Neural progenitor cell (in vitro differentiated cells): ENCODE results near the gene TRPM2.

Experiments
- CTCF ChIP-seq: fragments of 200-600 bp; sonication (generic); IDR thresholded peaks from 2 replicates; pipeline ENCODE4 v1.5.1; 2017; ENCODE audit warnings: antibody characterized with exemption, mild to moderate bottlenecking
- EZH2 ChIP-seq: fragments of 200-600 bp; sonication (generic); IDR thresholded peaks from 2 replicates; pipeline ENCODE4 v1.6.1; 2017; ENCODE audit warnings: antibody characterized with exemption, mild to moderate bottlenecking, moderate library complexity
- EZH2phosphoT487 ChIP-seq: fragments of 200-600 bp; sonication (generic); IDR thresholded peaks from 2 replicates; pipeline ENCODE4 v1.6.1; 2017; ENCODE audit warnings: antibody characterized with exemption

GRCh38 chr21:44436111-44436611 lies 82.7 kb downstream of the TRPM2 start:
- TF ChIP-seq CTCF (no peak), EZH2 (no peak), EZH2phosphoT487 (no peak)
